NCI-H2227 treated with DMSO at 0.1 percent for 48 hours (cell line): ENCODE results near the gene LY6G6F.

ENCODE experiments used
- DNase-seq: peaks from one replicate; lab custom pipeline; 2025; lab: John Stamatoyannopoulos, UW

Gene LY6G6F

DNA sequence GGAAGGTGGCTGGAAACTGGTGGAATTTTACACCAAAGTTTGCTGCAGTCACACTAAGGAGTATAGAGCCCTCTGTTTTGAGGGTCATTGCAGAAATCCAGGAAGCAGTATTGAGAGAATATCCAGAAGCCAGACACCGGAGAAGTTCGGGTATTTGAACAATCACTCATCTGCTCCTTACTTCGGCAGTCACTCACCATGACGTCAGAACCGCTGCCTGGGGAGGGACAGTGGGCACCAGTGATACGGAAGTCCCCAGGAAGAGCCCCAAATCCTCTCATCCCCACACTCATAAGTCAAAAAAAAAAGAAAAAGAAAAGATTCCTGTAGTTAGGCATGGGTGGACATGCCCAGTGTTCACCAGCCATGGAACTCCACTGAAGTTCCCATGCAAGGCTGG is 29.8 kb upstream of the LY6G6F start:
- no peak for DNase-seq

DNA sequence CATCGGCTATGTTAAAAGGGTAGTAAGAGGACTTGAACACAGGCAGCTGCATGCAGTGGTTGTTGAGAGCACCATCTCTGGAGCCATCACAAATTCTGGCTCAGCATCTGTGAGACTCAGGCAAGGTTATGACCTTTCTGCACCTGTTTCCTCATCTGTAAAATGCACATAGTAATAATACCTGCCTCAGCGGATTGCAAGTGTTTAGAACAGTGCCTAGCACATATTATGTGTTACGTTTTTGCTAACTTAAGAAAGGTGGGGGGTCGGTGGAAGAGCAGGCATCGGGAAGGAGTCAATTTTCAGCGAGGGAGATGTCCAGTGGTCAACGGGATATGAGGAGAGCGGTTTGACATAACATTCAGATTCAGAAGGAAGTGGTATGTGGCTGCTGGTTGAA is 28.7 kb upstream of the LY6G6F start:
- DNase-seq: no peak

DNA sequence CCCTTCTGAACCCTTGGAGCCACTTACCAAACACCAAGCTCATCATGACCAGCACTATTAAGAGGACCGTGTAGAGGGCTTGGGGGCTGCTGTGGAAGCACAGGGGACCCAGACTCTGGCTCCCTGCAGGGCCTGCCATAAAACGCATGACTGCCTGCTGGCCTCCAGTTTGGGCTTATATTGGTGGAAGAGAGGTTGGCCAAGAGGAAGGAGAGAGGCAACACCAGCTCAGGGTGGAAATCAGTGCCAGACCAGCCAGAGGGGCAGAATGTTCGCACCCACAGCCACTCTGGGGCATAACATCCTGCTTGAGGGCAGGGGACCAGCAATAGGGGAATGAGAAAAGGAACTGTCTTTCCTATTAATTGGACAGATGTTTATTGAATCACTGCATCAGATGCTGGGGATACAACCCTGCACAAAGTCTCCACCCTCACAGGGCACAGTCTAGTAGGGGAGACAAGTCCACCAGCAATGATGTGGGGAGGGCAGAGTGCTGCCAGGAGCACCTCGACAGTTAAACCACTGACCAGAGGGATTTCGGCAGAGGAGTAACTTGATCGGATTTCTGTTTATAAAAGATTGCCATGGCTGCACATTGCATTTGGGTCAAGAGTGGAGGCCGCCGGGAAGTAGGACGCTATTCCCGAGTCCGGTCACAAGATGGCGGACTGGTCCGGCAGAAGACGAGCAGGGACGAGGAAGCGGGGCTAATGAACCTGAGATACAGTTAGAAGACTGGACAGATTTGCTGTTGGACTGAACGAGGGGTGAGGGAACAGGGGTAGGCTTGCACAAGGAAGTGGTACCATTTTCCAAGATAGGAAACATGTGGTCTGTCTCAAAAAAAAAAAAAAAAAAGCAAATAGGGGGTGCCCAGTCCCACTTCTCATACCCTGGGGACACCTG is 26.2 kb upstream of the LY6G6F start, which contains the start of gene LY6G5C:
LY6G5C (minus strand) TSS at position 842 of the 909 bp plus-strand sequence; CDS start at position 148, 694 bp downstream.
- DNase-seq: peak; percentile 88

- DNase-seq: no peak
Observed at GRCh38 chr6:31681135-31681671, 25.5 kb upstream of the LY6G6F start.

- DNase-seq: no peak
Observed at GRCh38 chr6:31683591-31683990, 23.1 kb upstream of the LY6G6F start.

DNA sequence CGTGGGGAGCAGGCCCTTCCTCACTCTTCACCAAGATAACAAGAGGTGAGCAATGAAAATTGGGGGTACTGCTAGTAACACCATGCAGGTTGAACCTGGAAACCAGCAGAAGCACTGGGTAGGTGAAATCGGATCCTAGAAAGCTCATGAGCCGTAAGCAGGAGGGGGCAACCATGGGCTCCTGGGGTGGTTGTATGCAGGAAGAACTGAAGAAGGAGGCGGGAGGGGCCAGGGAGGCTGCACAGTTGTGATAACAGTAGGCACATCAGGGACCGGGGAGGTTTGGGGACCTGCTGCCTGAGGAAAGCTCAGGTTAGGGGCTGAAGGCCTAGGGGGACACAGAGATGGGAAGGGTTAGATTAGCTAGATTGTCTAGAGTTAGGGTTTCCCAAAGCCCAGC is 20.2 kb upstream of the LY6G6F start:
- no peak for DNase-seq

- no peak for DNase-seq
Observed at GRCh38 chr6:31687321-31687720, 19.3 kb upstream of the LY6G6F start.

DNA sequence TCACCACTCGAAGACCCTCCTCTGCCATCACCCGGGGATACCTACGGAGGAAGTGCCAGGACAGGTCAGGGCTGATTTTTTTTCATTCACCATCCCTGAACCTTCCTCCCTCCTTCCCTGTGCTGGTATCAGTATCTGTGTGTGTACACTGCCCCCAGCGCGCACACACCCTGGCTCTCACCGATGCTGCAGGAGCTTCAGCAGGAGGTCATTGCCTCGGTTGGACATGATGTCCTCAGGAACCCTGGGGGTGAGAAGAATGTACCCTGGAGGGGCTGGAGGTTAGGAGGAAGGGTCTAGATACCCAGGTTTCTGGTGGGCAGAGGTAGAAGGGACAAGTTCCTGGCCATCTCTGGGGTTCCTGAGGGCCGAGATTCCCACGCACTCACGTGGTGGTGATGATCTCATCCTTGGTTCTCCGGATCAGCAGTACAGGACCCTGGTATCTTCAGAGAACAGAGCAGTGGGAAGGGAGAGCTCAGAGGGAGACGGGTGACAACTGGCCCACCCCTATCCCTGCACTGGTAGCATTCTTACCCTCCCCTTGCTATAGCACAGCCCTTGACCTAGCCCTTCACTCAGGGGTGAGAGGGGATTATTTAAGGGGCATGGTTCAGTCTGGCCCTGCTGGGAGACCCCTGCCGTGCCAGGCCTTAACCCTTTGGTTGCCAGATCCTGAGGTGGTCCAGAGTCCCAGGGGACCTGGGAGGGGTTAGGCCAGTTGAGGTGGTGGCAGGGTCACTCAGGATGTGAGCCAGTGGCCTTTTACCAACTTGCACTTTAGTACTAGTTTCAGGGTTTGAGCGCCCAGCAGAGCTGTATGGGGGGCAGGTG is 18.6 kb upstream of the LY6G6F start:
- no peak for DNase-seq

GRCh38 chr6:31689249-31690110 is 17.2 kb upstream of the LY6G6F start:
- no peak for DNase-seq

DNA sequence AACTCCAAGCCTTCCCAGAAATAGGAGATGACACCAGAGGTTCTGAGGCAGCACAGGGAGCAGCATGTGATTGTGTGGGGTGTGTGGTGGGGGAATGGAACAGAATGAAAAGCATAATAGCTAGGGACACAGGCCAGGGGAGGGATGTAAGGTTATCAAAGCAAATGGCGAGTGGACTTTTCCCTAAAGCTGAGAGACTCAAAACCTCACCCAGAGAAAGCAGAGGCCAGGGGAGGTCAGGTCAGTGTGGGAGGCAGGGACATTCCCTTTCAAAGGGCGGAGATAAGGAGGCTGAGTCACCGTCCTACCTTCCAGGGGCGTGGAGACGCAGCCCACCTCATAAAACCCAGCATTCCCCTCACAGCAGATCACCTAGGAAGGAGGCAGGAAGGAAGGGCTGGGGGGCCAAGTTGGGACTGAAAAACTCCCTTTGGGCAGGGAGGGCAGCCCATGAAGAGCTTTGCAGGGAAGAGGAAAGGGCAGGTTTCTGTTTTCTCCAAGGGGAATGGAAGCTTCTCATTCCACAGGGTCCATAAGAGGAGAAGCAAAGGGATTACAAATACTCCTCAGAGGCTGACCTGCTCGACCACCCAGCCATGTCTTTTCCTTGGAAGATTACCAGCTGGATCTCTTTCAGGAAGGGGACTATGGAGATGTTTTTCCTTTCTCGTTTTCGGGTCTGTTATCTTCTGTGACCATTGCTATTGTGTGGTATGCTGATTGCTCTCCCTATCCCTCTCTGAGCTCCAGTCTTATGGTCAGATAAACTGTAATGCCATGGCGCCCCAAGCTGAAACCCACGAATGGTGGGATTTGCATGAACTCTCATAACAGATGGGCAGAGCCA is 16.2 kb upstream of the LY6G6F start:
- DNase-seq: no peak

DNA sequence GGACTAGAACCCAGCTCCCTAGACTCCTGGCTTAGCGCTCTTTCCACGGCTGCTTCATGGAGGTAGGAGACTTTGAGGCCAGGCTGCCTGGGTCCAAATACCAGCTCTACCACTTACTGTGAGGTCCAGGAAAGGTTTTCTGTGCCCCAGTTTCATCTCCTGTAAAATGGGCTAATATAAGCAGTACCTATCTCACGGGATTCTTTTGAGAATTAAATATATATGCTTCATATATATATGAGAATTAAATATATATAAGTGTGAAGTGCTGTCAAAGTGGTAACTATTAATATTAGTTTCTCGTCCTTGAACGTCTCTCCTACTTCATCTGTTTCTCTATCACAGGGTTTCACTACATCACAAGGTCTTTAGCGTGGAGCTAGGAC is 15.6 kb upstream of the LY6G6F start:
- DNase-seq: no peak

DNA sequence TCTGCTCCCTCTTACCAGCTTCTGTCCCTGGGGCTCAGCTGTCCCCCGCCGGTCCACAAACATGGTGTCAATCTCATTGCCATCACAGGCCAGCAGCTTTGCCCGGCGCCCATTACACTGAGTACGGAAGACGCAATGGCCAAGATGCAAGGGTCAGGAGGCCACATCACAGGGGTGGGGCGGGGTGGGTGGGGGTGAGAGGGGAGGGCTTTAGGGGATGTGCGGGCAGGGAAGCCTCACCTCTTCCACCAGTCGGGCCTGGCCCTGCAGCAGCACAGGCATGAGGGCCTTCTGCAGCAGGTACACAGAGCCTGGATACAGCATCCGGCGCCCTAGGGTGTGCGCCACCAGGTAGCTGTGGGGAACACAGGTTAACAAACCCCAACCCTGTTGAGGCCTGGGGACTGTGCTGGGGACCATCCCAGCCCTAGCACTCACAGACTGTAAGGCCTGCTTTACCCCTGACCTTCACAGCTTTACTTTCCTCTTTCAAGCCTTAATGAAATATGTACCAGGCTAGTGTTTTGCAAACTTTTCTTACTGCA is 15.0 kb upstream of the LY6G6F start:
- no peak for DNase-seq

DNA sequence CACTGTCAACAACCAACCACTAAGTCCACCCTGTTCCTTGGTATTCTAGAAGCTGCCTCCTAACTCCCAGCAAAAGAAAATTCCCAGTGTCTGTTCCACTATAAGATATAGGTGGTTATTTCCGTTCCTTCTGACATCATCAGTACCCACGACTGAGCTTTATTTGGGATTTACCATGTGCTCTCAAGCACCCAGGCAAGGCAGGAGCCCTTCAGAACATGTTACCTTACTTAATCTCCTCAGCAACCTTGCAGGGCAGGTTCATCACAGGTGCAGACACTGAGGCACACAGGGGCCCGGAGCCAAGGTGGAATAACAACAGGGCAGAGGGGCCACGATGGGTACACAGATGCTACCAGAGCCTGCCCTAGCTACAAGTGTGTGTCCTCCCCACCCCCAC is 14.3 kb upstream of the LY6G6F start:
- no peak for DNase-seq

DNA sequence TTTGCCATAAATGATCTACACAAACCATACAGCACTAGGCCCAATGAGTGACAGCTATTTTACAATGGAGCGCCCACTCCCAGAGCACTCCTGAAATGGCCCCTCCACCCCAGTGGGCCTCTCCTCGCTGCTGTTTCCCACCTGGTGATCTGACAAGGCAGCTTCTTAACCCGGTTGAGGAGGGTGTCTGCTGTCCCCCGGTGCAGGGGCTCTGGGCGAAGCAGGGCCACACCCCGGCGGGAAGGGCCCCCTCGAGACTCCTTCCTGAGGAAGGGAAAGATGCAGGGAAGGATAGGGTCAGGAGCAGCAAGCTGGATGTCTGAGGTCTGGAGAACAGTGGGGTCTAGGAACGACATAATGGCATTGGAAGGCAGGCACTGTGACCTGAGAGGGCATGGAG is 13.8 kb upstream of the LY6G6F start:
- DNase-seq: no peak

- DNase-seq: no peak
Observed at GRCh38 chr6:31693535-31693934, 13.1 kb upstream of the LY6G6F start.

- DNase-seq: no peak
Observed at GRCh38 chr6:31697555-31697954, 9.1 kb upstream of the LY6G6F start.

DNA sequence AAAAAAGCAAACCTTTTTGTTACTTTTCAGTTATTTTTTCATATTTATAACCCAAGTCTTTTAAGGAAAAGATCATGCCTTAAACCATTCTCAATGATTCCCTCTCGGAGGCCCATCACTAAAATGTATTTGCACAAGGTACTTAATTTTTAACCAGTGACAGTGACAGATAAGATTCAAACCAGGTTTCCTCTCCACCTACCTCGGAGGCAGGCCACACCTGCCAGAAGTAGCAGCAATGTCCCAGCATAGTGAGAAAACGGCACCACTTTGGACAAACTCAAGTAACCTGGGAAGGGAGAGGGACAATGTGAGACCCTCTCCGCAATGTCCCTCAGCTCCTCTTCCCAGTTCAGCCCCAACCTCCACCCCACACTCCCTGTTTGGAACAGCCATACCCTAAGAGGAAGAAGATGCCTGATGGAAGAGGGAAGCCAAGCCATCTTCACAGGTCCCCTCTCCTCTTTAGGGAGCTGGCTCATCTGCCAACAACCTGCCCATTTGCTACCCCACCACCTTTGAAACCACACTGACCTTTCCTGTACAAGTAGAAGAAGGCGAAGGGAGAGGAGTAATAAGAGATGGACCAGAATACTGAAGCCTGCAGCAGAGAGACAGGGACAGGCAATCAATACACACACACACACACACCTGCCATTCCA is 5.8 kb upstream of the LY6G6F start:
- DNase-seq: no peak

GRCh38 chr6:31701666-31702404 is 4.8 kb upstream of the LY6G6F start:
- DNase-seq: no peak

- no peak for DNase-seq
Observed at GRCh38 chr6:31702405-31702818, 4.3 kb upstream of the LY6G6F start.
